Mammary epithelial cell (primary cell): ENCODE data around the gene SEMA3C.

ENCODE experiments used
- EZH2 ChIP-seq: IDR thresholded peaks from 2 replicates; pipeline ENCODE4 v1.6.1; 2012; ENCODE audit warnings: low read length, inconsistent platforms, borderline replicate concordance
- TF ChIP-seq, protein P1 (sequence below), 2 donors: IDR thresholded peaks in 1 of 2; conservative IDR thresholded peaks in 1 of 2; 2 replicates each; pipeline ENCODE4 v1.5.1; 2011 to 2012; ENCODE audit warnings: inconsistent platforms in 2 of 2, low read length in 2 of 2, mild to moderate bottlenecking in 2 of 2, control low read depth in 1 of 2, low read depth in 1 of 2; ENCODE audit not compliant: insufficient read depth in 1 of 2; ENCODE audit errors: extremely low read depth in 1 of 2

DNA sequence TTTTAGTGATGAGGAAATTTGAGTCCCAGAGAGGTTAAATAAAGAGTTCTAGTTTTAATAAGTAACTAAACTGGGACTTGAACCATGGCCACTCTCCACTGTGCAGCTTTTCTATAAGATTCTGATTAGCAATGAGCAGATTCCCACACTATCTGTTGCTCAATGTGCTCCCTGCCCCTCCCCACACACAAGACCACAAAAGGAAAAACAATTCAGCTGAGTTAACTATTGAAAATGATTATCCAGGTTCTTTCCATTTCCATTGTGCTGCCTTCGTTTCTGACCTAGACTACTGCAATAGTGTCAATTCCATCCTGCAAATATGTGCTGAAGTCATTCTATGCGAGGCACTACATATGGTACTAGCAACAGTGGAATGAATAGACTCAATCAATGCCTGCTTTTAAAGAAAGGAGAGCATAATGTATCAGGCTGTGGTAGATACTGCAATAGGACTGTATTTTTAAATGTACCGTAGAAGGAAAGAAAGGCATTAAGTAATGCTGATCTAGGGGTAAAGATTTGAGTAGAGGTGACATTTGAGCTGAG, 97.0 kb downstream of the SEMA3C start:
- TF ChIP-seq, protein P1, sequence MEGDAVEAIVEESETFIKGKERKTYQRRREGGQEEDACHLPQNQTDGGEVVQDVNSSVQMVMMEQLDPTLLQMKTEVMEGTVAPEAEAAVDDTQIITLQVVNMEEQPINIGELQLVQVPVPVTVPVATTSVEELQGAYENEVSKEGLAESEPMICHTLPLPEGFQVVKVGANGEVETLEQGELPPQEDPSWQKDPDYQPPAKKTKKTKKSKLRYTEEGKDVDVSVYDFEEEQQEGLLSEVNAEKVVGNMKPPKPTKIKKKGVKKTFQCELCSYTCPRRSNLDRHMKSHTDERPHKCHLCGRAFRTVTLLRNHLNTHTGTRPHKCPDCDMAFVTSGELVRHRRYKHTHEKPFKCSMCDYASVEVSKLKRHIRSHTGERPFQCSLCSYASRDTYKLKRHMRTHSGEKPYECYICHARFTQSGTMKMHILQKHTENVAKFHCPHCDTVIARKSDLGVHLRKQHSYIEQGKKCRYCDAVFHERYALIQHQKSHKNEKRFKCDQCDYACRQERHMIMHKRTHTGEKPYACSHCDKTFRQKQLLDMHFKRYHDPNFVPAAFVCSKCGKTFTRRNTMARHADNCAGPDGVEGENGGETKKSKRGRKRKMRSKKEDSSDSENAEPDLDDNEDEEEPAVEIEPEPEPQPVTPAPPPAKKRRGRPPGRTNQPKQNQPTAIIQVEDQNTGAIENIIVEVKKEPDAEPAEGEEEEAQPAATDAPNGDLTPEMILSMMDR (conservative IDR thresholded peaks at IDR 0.05 in 1 of 2, IDR thresholded peaks at IDR 0.05 in 1 of 2; ENCODE audit: extremely low read depth in 1 of 2, insufficient read depth in 1 of 2, low read depth in 1 of 2, low read length in 2 of 2) = no peak
- no peak for TF ChIP-seq EZH2
